ENCODE measurements around the gene ARL8B. TPM values are rescaled to one million over a fixed set of nuclear protein-coding genes. Genes with fewer than 3 reads are reported as not detected.

ARL8B gene
- total RNA-seq, 1 experiment from 2014 or later: 51.8 TPM

GRCh38 chr3:5187920-5188418 lies 65.9 kb downstream of the ARL8B start:
- TF ChIP-seq CTCF (IDR thresholded peaks at IDR 0.05): no peak
- TF ChIP-seq SIN3A (IDR thresholded peaks at IDR 0.05; ENCODE audit: borderline replicate concordance, insufficient read depth, low read depth, low read length): no peak; the same call in 1 of the 2 replicates
- no peak for TF ChIP-seq POLR2AphosphoS5 (IDR thresholded peaks at IDR 0.05; ENCODE audit: low read depth, low read length)
- no peak for TF ChIP-seq REST (IDR thresholded peaks at IDR 0.05; ENCODE audit: insufficient read depth in 1 of 2, low read depth in 2 of 2, low read length in 1 of 2)
- no peak for TF ChIP-seq TCF7L2 (IDR thresholded peaks at IDR 0.05; ENCODE audit: low read depth, low read length)
- Histone ChIP-seq H3K27me3 (ENCODE audit: control insufficient read depth, insufficient read depth, low read length) (no peaks in the 10 kb centered on the region), H3K9me3 (ENCODE audit: control insufficient read depth, insufficient read depth, low read depth, low read length) (no peaks in the 10 kb centered on the region), H3K4me1 (ENCODE audit: control insufficient read depth, insufficient read depth, low read length) (peaks cover 14% of the 10 kb centered on the region; the same call in 1 of the 2 replicates), H3K27ac (ENCODE audit: low read length) (peak overlapping the region; percentile 71), H3K4me3 (ENCODE audit: low read depth in 2 of 2, low read length in 2 of 2) (peak overlapping the region; percentile 81 to 82), H3K36me3 (ENCODE audit: control insufficient read depth, insufficient read depth, low read length) (no peaks in the 10 kb centered on the region; the same call in 1 of the 2 replicates)
- ChIA-PET CTCF (no interaction called here), POLR2A (no interaction called here)
- ATAC-seq: peak; percentile 68
- intact Hi-C loops (cut with micrococcal nuclease; ENCODE audit: unreplicated experiment) (loop anchor here (10.0 kb wide), 1 partner anchor 63 kb away; the partner anchor contains the start of gene ARL8B), in situ Hi-C loops (cut with HindIII; ENCODE audit: low pct_unique_long_range_greater_than_20kb, low sequenced_read_pairs) (no loop called here)
- no TSS peak for BruUV-seq (replicated peaks)
- no peak for DNase-seq (ENCODE audit: low read depth, low spot score)

DNA sequence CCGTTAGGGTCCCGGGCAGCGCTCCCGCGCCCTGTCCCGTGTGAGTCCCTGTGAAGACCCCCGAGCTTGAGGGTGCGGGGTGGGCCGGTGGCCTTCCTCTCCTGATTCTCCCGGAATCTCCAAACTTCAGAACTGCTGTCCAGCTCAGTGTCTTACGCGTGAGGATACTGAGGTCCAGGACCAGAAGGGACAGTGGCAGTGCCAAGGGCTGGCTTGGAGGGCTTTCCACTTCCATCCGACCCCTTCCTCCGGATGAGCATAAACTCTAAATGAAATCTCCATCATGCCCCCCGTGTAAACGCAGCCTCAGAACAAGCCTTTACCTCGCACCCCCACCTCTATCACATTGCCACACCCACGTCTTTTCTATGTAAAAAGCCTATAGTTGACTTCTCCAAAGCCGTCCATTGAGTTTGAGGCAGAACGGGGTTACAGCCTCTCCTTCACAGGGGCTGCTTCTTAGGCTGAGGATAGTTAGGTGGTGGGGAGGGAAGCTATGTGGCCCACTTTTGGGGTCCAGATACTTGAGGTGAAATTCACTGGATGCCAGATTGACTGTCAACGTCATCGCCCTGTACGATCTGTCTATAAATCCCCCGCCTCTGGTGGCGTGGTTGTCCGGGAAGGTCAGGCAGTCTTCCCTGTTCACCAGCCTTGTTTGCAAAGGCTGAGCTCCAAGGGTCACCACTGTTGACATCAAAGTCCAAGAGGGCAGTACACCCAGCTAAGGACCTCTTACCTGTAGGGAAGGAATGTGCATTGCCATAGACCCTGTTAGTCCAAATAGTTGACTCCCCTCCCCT lies 66.5 kb downstream of the ARL8B start:
- H3K36me3 ChIP-seq (ENCODE audit: control insufficient read depth, insufficient read depth, low read length): no peaks in the 10 kb centered on the region; the same call in 1 of the 2 replicates
- no peaks in the 10 kb centered on the region for H3K9me3 ChIP-seq (ENCODE audit: control insufficient read depth, insufficient read depth, low read depth, low read length)
- in situ Hi-C loops (cut with HindIII; ENCODE audit: low pct_unique_long_range_greater_than_20kb, low sequenced_read_pairs): no loop called here
- peaks cover 14% of the 10 kb centered on the region; the same call in 1 of the 2 replicates for H3K4me1 ChIP-seq (ENCODE audit: control insufficient read depth, insufficient read depth, low read length)
- POLR2A ChIA-PET: no interaction called here
- peak overlapping the region; percentile 81 to 82 for H3K4me3 ChIP-seq (ENCODE audit: low read depth in 2 of 2, low read length in 2 of 2)
- ATAC-seq (0 out of 2 replicates have a peak, but pooled peaks have one; percentile 11), DNase-seq (ENCODE audit: low read depth, low spot score) (no peak)
- TF ChIP-seq REST (IDR thresholded peaks at IDR 0.05; ENCODE audit: insufficient read depth in 1 of 2, low read depth in 2 of 2, low read length in 1 of 2): no peak
- TF ChIP-seq SIN3A (IDR thresholded peaks at IDR 0.05; ENCODE audit: borderline replicate concordance, insufficient read depth, low read depth, low read length): no peak
- no peak for TF ChIP-seq CTCF (IDR thresholded peaks at IDR 0.05)
- BruUV-seq (replicated peaks): no TSS peak
- H3K27ac ChIP-seq (ENCODE audit: low read length): peak overlapping the region; percentile 71
- no peaks in the 10 kb centered on the region for H3K27me3 ChIP-seq (ENCODE audit: control insufficient read depth, insufficient read depth, low read length)
- intact Hi-C loops (cut with micrococcal nuclease; ENCODE audit: unreplicated experiment): loop anchor here (10.0 kb wide), 1 partner anchor 64 kb away; the partner anchor contains the start of gene ARL8B
- CTCF ChIA-PET: no interaction called here
